Measurements from ENCODE around the gene PDCD7.
"Not testable (repeated sequence)": the region's sequence is repeated elsewhere in the genome, so short reads cannot be mapped to it uniquely, and the experiment has no call there.

Gene PDCD7

GRCh38 chr15:65101411-65101890 lies 32.2 kb downstream of the PDCD7 start:
- H3K79me2 ChIP-seq (ENCODE audit: insufficient read depth, low read length) = no peaks in the 10 kb centered on the region
- peak; percentile 45; the same call in 1 of the 3 replicates for ATAC-seq (ENCODE audit: insufficient read depth, low read depth)
- no peak overlapping the region for H3K4me3 ChIP-seq (ENCODE audit: low read depth in 1 of 2, low read length in 2 of 2)
- H3K36me3 ChIP-seq (ENCODE audit: insufficient read depth, low read length) = peaks cover 47% of the 10 kb centered on the region
- no peak overlapping the region for H3K4me2 ChIP-seq (ENCODE audit: insufficient read depth, low read length)
- TF ChIP-seq EZH2 (IDR thresholded peaks at IDR 0.05; ENCODE audit: borderline replicate concordance, low read depth, low read length, severe bottlenecking) = no peak
- TF ChIP-seq, protein P1, sequence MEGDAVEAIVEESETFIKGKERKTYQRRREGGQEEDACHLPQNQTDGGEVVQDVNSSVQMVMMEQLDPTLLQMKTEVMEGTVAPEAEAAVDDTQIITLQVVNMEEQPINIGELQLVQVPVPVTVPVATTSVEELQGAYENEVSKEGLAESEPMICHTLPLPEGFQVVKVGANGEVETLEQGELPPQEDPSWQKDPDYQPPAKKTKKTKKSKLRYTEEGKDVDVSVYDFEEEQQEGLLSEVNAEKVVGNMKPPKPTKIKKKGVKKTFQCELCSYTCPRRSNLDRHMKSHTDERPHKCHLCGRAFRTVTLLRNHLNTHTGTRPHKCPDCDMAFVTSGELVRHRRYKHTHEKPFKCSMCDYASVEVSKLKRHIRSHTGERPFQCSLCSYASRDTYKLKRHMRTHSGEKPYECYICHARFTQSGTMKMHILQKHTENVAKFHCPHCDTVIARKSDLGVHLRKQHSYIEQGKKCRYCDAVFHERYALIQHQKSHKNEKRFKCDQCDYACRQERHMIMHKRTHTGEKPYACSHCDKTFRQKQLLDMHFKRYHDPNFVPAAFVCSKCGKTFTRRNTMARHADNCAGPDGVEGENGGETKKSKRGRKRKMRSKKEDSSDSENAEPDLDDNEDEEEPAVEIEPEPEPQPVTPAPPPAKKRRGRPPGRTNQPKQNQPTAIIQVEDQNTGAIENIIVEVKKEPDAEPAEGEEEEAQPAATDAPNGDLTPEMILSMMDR (IDR thresholded peaks at IDR 0.05; ENCODE audit: borderline replicate concordance, extremely low read depth, low read length, poor library complexity, severe bottlenecking) = peak; percentile 68
- no peaks in the 10 kb centered on the region for H3K9me3 ChIP-seq (ENCODE audit: insufficient read depth, low read length, severe bottlenecking)
- H3K4me1 ChIP-seq (ENCODE audit: insufficient read depth, low read length) = no peaks in the 10 kb centered on the region
- H4K20me1 ChIP-seq (ENCODE audit: insufficient read depth, low read length) = no peaks in the 10 kb centered on the region
- H2AFZ ChIP-seq (ENCODE audit: low read depth, low read length) = no peak overlapping the region
- H3K9ac ChIP-seq (ENCODE audit: low read depth, low read length) = no peak overlapping the region
- no peaks in the 10 kb centered on the region for H3K27me3 ChIP-seq (ENCODE audit: insufficient read depth, low read length, poor library complexity)
- H3K27ac ChIP-seq (ENCODE audit: low read length) = no peak overlapping the region
- peak; percentile 58 for DNase-seq

- DNase-seq = no peak
- Histone ChIP-seq H3K27me3 (ENCODE audit: insufficient read depth, low read length, poor library complexity) (no peaks in the 10 kb centered on the region), H3K79me2 (ENCODE audit: insufficient read depth, low read length) (no peaks in the 10 kb centered on the region), H3K4me3 (ENCODE audit: low read depth in 1 of 2, low read length in 2 of 2) (no peak overlapping the region), H2AFZ (ENCODE audit: low read depth, low read length) (no peak overlapping the region), H3K9me3 (ENCODE audit: insufficient read depth, low read length, severe bottlenecking) (no peaks in the 10 kb centered on the region), H3K27ac (ENCODE audit: low read length) (no peak overlapping the region), H3K9ac (ENCODE audit: low read depth, low read length) (no peak overlapping the region), H3K4me1 (ENCODE audit: insufficient read depth, low read length) (no peaks in the 10 kb centered on the region), H3K4me2 (ENCODE audit: insufficient read depth, low read length) (no peak overlapping the region), H3K36me3 (ENCODE audit: insufficient read depth, low read length) (peaks cover 39% of the 10 kb centered on the region), H4K20me1 (ENCODE audit: insufficient read depth, low read length) (no peaks in the 10 kb centered on the region)
- no peak for TF ChIP-seq EZH2 (IDR thresholded peaks at IDR 0.05; ENCODE audit: borderline replicate concordance, low read depth, low read length, severe bottlenecking)
- TF ChIP-seq, protein P1 (IDR thresholded peaks at IDR 0.05; ENCODE audit: borderline replicate concordance, extremely low read depth, low read length, poor library complexity, severe bottlenecking) = no peak
- no peak for ATAC-seq (ENCODE audit: insufficient read depth, low read depth)
These were observed 33.2 kb downstream of the PDCD7 start for GRCh38 chr15:65100442-65100841.

DNA sequence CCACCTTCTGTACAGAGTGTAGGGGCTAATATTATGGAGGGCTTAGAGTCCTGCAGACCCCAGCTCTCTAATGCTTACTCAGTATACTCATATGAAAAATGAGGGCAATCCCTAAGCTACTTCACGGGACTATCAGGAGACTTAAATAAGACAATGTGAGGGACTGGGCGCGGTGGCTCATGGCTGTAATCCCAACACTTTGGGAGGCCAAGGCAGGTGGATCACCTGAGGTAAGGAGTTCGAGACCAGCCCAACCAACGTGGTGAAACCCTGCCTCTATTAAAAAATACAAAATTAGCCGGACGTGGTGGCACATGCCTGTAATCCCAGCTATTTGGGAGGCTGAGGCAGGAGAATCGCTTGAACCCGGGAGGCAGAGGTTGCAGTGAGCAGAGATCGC lies 33.8 kb downstream of the PDCD7 start:
- H3K27ac ChIP-seq (ENCODE audit: low read length); H3K9me3 ChIP-seq (ENCODE audit: insufficient read depth, low read length, severe bottlenecking); ATAC-seq (ENCODE audit: insufficient read depth, low read depth); H3K4me1 ChIP-seq (ENCODE audit: insufficient read depth, low read length); H3K4me2 ChIP-seq (ENCODE audit: insufficient read depth, low read length); H2AFZ ChIP-seq (ENCODE audit: low read depth, low read length); H4K20me1 ChIP-seq (ENCODE audit: insufficient read depth, low read length); H3K79me2 ChIP-seq (ENCODE audit: insufficient read depth, low read length); H3K4me3 ChIP-seq (ENCODE audit: low read depth in 1 of 2, low read length in 2 of 2); DNase-seq; H3K9ac ChIP-seq (ENCODE audit: low read depth, low read length); H3K27me3 ChIP-seq (ENCODE audit: insufficient read depth, low read length, poor library complexity): not testable (repeated sequence)
- peaks cover 35% of the 10 kb centered on the region for H3K36me3 ChIP-seq (ENCODE audit: insufficient read depth, low read length)

- H2AFZ ChIP-seq (ENCODE audit: low read depth, low read length) = no peak overlapping the region
- H3K27ac ChIP-seq (ENCODE audit: low read length) = no peak overlapping the region
- ATAC-seq (ENCODE audit: insufficient read depth, low read depth) (no peak), DNase-seq (no peak)
- H3K9ac ChIP-seq (ENCODE audit: low read depth, low read length) = no peak overlapping the region
- no peaks in the 10 kb centered on the region for H3K27me3 ChIP-seq (ENCODE audit: insufficient read depth, low read length, poor library complexity)
- H3K9me3 ChIP-seq (ENCODE audit: insufficient read depth, low read length, severe bottlenecking) = no peaks in the 10 kb centered on the region
- TF ChIP-seq, protein P1 (IDR thresholded peaks at IDR 0.05; ENCODE audit: borderline replicate concordance, extremely low read depth, low read length, poor library complexity, severe bottlenecking) = no peak
- no peak for TF ChIP-seq EZH2 (IDR thresholded peaks at IDR 0.05; ENCODE audit: borderline replicate concordance, low read depth, low read length, severe bottlenecking)
- no peaks in the 10 kb centered on the region for H3K4me1 ChIP-seq (ENCODE audit: insufficient read depth, low read length)
- H4K20me1 ChIP-seq (ENCODE audit: insufficient read depth, low read length) = no peaks in the 10 kb centered on the region
- no peaks in the 10 kb centered on the region for H3K79me2 ChIP-seq (ENCODE audit: insufficient read depth, low read length)
- H3K4me3 ChIP-seq (ENCODE audit: low read depth in 1 of 2, low read length in 2 of 2) = no peak overlapping the region
- no peak overlapping the region for H3K4me2 ChIP-seq (ENCODE audit: insufficient read depth, low read length)
- H3K36me3 ChIP-seq (ENCODE audit: insufficient read depth, low read length) = peaks cover 35% of the 10 kb centered on the region
These were observed 34.3 kb downstream of the PDCD7 start for GRCh38 chr15:65099336-65099735.
